Measurements from ENCODE around the gene COG5. TPM values are rescaled to one million over a fixed set of nuclear protein-coding genes. Genes with fewer than 3 reads are reported as not detected.

COG5 gene
- polyA plus RNA-seq, 1 of the 3 experiments (the other 2 are of a cell fraction), result 21.2 TPM

DNA sequence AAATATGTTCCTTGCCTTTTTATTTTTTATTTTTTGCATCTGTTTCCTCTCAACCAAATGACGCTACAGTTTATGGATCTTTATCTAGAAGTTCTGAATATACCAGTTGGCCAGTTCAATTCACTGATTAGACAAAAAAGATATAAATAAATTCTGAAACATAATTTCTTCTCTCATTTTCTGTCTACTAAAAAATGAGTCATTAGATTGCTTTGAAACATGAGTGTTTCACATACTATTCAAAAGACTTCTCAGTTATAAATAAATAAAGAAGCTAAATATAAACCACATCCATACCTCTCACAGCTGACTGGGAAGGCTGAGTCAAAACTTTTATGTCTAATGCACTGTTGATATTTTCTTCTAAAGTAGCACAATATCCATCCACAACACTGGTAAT is 191.4 kb downstream of the COG5 start:
- Histone ChIP-seq H3K27me3 (ENCODE audit: insufficient read depth) (no peaks in the 10 kb centered on the region), H3K4me3 (ENCODE audit: low read depth in 2 of 2, low read length in 1 of 2) (no peak overlapping the region), H3F3A (replicated peaks; ENCODE audit: insufficient read depth) (peaks cover 23% of the 10 kb centered on the region), H3K27ac (ENCODE audit: low read depth in 2 of 2, low read length in 1 of 2) (peak overlapping the region in 1 of 2 experiments; percentile 83; a peak in 3 of 4 replicates), H3K9ac (0 out of 2 replicates have a peak overlapping the region, but pooled peaks have one; percentile 6), H3K36me3 (replicated peaks in 1 of 2; ENCODE audit: control insufficient read depth in 1 of 2, insufficient read depth in 2 of 2, low read length in 1 of 2) (peaks cover 2 to 7% of the 10 kb centered on the region in 2 experiments), H3K9me2 (no peaks in the 10 kb centered on the region), H3K79me2 (ENCODE audit: insufficient read depth) (peaks cover 5% of the 10 kb centered on the region; the same call in 1 of the 2 replicates), H3K9me3 (0 out of 2 replicates have a peak, but pooled peaks cover 5% of the 10 kb centered on the region), H4K20me1 (ENCODE audit: insufficient read depth) (peaks cover 4% of the 10 kb centered on the region; the same call in 1 of the 2 replicates), H3K4me2 (peak overlapping the region; percentile 38; the same call in 1 of the 2 replicates), H3K4me1 (ENCODE audit: control insufficient read depth in 1 of 2, insufficient read depth in 2 of 2, low read depth in 1 of 2, low read length in 1 of 2) (peaks cover 0 to 6% of the 10 kb centered on the region in 2 experiments; a peak in 2 of 4 replicates), H2AFZ (ENCODE audit: low read depth) (no peak overlapping the region)
- ChIA-PET POLR2A (no interaction called here), CTCF (interaction anchor here (1.6 to 2.4 kb wide), 4 partner anchors 11 to 91 kb away, joined by 3 to 9 read pairs (median 6); no protein-coding TSS in a partner anchor)
- TF ChIP-seq, protein P1, sequence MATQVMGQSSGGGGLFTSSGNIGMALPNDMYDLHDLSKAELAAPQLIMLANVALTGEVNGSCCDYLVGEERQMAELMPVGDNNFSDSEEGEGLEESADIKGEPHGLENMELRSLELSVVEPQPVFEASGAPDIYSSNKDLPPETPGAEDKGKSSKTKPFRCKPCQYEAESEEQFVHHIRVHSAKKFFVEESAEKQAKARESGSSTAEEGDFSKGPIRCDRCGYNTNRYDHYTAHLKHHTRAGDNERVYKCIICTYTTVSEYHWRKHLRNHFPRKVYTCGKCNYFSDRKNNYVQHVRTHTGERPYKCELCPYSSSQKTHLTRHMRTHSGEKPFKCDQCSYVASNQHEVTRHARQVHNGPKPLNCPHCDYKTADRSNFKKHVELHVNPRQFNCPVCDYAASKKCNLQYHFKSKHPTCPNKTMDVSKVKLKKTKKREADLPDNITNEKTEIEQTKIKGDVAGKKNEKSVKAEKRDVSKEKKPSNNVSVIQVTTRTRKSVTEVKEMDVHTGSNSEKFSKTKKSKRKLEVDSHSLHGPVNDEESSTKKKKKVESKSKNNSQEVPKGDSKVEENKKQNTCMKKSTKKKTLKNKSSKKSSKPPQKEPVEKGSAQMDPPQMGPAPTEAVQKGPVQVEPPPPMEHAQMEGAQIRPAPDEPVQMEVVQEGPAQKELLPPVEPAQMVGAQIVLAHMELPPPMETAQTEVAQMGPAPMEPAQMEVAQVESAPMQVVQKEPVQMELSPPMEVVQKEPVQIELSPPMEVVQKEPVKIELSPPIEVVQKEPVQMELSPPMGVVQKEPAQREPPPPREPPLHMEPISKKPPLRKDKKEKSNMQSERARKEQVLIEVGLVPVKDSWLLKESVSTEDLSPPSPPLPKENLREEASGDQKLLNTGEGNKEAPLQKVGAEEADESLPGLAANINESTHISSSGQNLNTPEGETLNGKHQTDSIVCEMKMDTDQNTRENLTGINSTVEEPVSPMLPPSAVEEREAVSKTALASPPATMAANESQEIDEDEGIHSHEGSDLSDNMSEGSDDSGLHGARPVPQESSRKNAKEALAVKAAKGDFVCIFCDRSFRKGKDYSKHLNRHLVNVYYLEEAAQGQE (IDR thresholded peaks at IDR 0.05; ENCODE audit: low read depth, low read length), result no peak
- TF ChIP-seq FOSL2 (IDR thresholded peaks at IDR 0.05; ENCODE audit: borderline replicate concordance, low read depth) (peak; percentile 69; the same call in 1 of the 2 replicates), USF1 (IDR thresholded peaks at IDR 0.05; ENCODE audit: borderline replicate concordance, low read depth) (no peak), MEF2A (IDR thresholded peaks at IDR 0.05; ENCODE audit: borderline replicate concordance, low read depth) (peak; percentile 95), TCF12 (IDR thresholded peaks at IDR 0.05) (peak; percentile 62), JUND (IDR thresholded peaks at IDR 0.05) (peak; percentile 63), TEAD4 (IDR thresholded peaks at IDR 0.05; ENCODE audit: borderline replicate concordance, insufficient read depth) (peak; percentile 24; the same call in 1 of the 2 replicates)
- TF ChIP-seq, protein P2, sequence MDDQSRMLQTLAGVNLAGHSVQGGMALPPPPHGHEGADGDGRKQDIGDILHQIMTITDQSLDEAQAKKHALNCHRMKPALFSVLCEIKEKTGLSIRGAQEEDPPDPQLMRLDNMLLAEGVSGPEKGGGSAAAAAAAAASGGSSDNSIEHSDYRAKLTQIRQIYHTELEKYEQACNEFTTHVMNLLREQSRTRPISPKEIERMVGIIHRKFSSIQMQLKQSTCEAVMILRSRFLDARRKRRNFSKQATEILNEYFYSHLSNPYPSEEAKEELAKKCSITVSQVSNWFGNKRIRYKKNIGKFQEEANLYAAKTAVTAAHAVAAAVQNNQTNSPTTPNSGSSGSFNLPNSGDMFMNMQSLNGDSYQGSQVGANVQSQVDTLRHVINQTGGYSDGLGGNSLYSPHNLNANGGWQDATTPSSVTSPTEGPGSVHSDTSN (IDR thresholded peaks at IDR 0.05), result peak; percentile 41; the same call in 1 of the 2 replicates
- 47% methylated on average over 1 of the region's 1 CpG for WGBS (ENCODE audit: low lambda C conversion rate)
- no peak for DNase-seq

GRCh38 chr7:107370816-107371215 is 192.9 kb downstream of the COG5 start:
- peaks cover 5% of the 10 kb centered on the region; the same call in 1 of the 2 replicates for H3K79me2 ChIP-seq (ENCODE audit: insufficient read depth)
- H3K4me3 ChIP-seq (ENCODE audit: low read depth in 2 of 2, low read length in 1 of 2), result no peak overlapping the region
- ChIA-PET CTCF (no interaction called here), POLR2A (no interaction called here)
- H2AFZ ChIP-seq (ENCODE audit: low read depth), result no peak overlapping the region
- H3F3A ChIP-seq (replicated peaks; ENCODE audit: insufficient read depth), result peaks cover 23% of the 10 kb centered on the region
- TF ChIP-seq SIN3A (IDR thresholded peaks at IDR 0.05; ENCODE audit: borderline replicate concordance, low read depth, low read length) (no peak), TCF12 (IDR thresholded peaks at IDR 0.05) (peak; percentile 15; the same call in 1 of the 2 replicates)
- no peaks in the 10 kb centered on the region for H3K27me3 ChIP-seq (ENCODE audit: insufficient read depth)
- H3K9me3 ChIP-seq, result 0 out of 2 replicates have a peak, but pooled peaks cover 5% of the 10 kb centered on the region
- H3K36me3 ChIP-seq (replicated peaks in 1 of 2; ENCODE audit: control insufficient read depth in 1 of 2, insufficient read depth in 2 of 2, low read length in 1 of 2), result peaks cover 2 to 7% of the 10 kb centered on the region in 2 experiments
- no peak for DNase-seq
- H3K9ac ChIP-seq, result no peak overlapping the region
- no peaks in the 10 kb centered on the region for H3K9me2 ChIP-seq
- H3K4me1 ChIP-seq (ENCODE audit: control insufficient read depth in 1 of 2, insufficient read depth in 2 of 2, low read depth in 1 of 2, low read length in 1 of 2), result peaks cover 0 to 6% of the 10 kb centered on the region in 2 experiments; a peak in 2 of 4 replicates
- 58% methylated on average over 1 of the region's 1 CpG for WGBS (ENCODE audit: low lambda C conversion rate)
- peaks cover 4% of the 10 kb centered on the region; the same call in 1 of the 2 replicates for H4K20me1 ChIP-seq (ENCODE audit: insufficient read depth)
- H3K27ac ChIP-seq (ENCODE audit: low read depth in 2 of 2, low read length in 1 of 2), result no peak overlapping the region
- no peak overlapping the region for H3K4me2 ChIP-seq

Data from SK-N-SH (cell line).